Measurements from ENCODE around the gene LMCD1.
A peak's percentile ranks its signal among the peaks of the same experiment; 100 is the strongest.

The LMCD1 gene

DNA sequence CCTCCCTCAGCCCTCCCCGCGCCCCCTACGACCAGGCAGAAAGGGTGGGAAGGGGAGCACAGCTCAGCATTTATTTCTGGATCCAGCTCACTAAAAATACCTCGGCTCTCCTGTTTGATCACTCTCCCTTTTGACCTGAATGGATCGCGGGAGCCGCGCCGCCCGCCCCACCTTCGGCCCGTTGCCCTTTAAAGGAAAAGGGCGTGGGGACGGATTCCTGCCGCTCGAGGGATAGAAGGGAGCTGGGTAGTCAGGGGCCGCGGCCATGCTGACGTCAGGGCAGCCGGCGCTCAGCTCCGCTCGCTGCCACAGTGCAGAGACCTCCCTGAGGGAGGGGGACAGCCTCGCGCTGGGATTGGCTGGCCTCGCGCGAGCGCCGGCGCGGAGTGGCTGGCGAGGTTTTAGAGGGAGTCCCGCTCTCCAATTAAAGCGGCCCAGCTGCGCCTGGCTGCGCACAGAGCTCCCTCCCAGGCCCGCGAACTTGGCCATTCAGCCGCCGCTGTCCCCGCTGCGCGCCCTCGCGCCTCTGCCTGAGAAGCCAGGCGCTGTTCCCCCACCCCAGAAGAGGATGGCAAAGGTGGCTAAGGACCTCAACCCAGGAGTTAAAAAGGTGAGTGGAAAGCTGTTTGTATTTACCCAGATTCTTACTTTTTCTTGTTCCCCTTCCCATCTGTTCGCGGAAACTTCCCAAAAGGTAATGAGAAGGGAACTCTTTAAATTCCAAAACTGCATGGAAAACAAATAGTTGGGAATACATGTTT is at the start of gene LMCD1:
TSS of gene LMCD1 (plus strand) at position 453 of the 761 bp plus-strand sequence. CDS start at position 569, 116 bp downstream.
- peak; percentile 83 for DNase-seq

DNA sequence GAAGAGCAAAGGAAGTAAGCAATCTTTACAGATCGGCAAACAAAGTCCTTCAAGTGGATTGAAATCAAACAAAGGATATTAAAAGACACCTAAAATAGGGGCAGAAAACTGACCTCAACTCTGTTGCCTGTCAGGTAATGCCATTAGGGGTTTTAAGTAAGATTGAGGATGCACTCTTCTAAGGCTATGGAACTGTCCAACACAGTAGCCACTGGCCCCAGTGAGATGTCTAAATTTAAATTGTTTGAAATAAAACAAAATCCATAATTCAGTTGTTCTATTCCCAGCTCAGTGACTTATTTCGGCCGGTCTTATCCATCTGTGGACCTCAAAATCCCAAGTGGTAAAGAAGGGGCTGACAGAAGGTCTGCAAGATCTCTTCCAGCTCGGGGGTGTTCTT is 49.5 kb upstream of the LMCD1 start:
- no peak for DNase-seq

DNA sequence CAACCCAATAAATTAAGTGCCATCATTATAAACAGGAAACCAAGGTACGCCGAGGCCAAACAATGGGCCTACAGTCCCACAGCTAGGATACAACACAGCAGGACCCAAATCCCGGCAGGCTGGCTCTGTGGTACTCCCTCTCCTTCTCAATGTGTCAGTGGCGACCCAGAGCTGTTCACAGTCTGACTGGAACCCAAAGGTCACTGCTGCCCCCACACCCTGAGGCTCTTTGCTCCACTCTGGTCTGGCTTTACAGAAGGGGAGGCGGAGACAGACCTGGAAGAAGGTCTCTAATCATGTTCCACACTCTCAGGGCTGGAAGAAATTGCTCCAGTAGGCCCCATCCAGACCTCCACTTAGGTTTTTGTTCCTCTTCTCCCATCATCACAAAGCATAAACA is 48.5 kb upstream of the LMCD1 start:
- no peak for DNase-seq

DNA sequence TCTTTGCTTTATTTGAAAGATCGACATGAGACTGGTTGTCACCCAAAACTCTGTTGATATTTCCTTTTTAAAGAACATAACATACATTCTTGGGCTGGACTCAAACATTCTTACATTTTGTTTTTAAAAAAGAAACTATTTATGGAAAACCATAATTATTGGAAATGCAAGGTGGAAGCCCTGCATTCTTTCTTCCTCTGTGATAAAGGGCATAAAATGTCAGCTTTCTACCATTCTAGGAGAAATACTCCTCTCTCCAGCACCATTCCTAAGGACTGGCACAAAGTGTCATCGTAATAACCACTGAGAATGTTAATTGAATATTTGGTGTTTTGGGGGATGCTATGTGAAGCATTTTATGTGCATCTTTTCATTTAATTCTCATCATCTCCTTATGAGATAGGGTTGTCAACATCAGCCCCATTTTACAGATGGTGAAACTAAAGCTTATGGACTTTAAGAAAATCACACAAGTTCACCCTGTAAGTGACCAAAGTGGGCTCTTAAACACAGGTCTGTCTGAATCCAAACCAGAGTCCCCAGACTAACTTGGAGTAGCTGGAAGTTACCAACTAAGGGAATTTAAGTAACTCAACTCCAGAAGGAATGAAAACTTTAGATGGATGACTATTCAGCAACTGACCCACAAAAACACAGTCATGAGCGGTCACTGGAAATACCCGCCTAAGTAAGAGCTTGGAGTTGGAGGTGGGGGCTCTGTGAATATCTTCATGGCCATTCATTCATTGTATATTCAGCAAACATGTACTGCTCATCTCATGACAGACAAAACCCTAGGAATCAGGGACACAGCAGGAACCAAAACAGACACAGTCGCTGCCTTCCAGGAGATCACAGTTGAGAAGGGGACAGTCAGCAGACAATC is 45.9 kb upstream of the LMCD1 start:
- no peak for DNase-seq

DNA sequence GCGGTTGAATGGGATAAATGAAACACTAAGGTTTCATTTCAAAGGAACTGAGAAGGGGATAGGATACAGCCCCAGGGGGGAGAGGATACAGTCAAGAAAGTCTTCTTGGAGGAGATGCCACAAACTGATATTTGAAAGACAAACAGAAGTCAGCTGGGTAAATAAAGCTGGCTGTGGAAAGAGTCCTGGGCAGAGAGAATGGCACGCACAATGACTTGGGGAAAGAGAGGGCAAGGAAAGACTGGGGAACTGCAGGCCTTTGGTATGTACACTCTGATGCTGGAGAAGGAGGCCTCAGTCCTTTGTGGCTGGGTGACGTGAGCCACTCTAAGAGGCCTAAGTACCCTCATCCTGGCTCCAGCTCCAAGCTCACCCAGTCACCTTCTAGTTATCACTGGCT is 45.2 kb upstream of the LMCD1 start:
- DNase-seq = peak; percentile 54

DNA sequence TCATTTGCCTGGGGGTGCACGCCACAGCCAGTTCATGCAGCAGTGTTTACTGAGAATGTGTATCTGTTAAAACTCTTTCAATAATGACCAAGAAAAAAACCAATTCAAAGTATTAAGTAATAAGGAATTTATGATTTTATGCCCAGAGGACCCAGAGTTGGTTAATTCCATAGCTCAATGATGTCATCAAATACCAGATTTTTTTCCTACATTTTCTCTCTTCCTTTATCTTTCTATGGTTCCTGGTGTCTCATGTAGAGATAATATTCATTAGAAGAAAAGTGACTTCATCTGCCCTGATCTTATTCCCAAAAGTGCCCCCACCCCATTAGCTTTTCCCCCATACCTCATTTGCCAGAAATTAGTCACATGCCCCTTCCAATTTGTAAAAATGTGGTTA is 44.6 kb upstream of the LMCD1 start:
- DNase-seq = no peak

DNA sequence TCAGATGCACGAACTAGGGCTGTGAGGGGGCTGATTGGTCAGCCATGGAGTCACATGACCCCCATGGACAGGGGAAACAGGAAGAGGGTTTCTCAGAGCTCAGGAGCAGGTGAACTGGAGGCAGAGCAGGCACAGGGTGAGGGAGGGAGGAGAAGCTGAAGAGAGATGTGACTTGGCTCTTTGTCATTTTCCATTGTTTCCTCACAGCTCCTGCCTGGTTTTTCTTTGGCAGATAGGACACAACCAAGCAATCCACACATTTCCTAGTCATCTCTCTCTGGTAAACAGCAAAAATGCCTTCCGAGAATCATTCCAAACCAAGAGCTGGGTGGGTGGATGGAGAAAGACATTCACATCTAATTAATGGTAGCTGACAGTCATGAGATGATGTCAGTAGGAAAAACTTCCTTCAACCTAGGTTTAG is 43.4 kb upstream of the LMCD1 start:
- DNase-seq = no peak

DNA sequence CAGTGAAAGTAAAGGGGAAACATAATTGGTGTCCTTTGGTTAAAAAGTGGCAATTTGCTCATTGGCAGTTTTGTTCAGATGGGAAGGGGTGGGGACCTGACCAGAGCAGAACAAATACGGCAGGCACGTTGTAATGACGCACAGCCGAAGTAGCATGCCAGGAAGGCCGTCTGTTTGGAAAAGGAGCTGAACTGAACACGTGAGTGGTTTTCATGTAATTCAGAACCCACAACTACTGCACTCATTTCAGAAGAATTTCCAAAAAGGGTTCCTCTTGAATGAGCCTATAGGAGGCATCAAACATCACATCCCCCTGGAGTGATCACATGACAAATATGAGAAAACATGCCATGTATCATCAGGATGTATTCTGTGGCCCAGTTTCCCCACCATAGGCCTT is 42.9 kb upstream of the LMCD1 start:
- DNase-seq = no peak

- DNase-seq = no peak
These were observed 41.4 kb upstream of the LMCD1 start for GRCh38 chr3:8460050-8460708.

DNA sequence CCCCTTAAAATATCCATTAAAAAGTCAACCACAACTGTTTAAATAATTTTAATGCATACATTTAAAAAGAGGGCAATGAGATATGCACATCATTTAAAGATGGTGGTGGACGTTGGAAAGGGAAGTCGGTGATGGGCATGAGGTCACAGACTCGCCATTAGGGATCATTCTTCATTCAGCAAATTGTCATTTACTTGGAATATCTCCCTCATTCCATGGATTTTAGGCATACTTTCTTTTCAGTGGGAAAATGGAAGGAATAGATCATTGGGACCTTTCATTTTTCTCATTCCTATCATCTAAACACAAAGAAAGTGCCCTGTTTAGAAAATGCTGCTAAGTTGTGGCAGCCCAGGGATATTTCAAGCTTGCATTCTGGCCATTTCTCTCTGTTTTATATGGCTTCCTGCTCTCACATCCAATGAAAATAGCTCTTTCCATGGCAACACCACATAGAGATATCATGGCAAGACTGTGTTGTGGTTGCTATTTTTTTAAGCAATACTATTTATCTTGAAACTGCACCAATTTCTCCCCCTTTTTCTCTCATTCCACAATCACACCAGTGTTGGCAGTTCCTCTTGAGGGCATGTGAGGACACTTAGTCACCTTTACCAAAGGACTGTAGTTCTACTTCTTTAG is 40.7 kb upstream of the LMCD1 start:
- no peak for DNase-seq

- no peak for DNase-seq
These were observed 37.0 kb upstream of the LMCD1 start for GRCh38 chr3:8464668-8465067.

DNA sequence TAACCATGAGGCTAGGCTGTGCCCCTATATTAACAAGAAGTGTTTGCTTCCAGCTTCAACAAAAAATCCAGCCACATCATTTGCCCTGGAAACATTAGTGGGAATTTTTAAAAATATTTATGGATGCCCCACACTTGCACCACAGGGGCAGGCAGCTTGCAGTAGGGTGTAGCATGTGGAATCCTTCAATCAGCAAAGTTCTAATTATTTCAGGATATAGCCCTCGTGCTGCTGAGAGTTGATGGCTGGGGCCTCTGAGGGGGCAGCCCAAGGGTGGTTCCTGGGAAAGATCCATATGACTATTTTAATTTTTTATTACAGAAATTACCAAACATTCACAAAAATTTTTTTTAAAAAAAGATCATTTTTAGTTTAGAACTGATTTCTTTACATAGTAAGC is 35.1 kb upstream of the LMCD1 start:
- DNase-seq = no peak

- no peak for DNase-seq
These were observed 30.8 kb upstream of the LMCD1 start for GRCh38 chr3:8470801-8471200.

DNA sequence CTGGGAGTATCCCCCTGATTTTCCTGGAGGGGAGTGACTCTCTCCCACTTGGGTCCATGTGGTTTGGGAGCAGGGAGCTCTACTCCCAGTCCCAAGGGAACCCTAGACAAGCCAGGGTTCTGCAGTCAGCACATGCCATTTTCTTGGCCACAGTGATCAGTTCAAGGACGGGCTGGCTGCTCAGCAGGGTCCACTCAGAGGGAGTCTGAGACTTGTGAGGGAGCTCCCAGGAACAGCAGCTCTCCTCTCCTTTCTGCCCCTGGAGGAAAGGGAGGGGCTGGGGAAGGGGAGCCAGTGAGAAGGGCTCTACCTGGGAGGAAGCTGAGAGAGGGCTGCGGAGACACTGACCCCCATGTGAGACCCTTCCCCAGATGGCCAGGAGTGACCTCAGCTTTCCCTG is 29.1 kb upstream of the LMCD1 start:
- DNase-seq = no peak

- DNase-seq = no peak
These were observed 28.6 kb upstream of the LMCD1 start for GRCh38 chr3:8473029-8473428.

DNA sequence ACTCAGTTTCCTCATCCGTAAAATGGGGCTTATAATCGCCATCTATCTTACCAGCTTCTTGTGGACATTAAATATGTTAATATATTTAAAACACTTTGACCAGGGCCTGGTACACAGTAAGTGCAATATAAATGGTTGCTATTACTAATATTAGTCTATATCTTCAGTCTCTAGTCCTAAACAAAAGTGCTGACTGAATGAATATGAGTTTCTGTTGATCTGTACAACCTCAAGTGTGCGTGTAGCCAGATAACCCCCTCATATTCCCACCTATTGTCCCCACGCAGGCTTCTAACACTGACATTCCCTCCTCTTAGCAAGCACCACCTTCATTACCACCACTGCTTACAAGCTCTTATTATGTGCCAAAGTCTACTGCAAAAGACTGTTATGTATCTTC is 27.6 kb upstream of the LMCD1 start:
- DNase-seq = no peak

GRCh38 chr3:8474991-8475390 is 26.6 kb upstream of the LMCD1 start:
- DNase-seq = no peak

DNA sequence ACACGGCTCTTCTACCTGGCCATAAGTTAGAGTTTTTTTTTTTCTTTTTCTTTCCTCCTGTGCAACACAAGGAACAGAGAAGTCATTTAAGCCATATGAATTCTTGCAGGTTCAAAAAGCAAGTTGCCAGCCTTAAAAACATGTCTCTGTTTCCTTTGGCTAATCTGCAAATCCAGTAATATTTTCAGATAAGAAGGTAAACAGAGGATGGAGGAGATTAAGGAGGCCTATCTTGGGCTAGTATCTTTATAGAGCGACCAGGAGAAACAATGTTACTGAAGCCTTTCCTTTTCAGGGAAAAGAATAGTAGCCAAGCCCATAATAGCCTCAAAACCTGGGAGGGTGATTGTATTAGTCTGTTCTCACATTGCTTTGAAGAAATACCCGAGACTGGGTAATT is 20.9 kb upstream of the LMCD1 start:
- no peak for DNase-seq

- no peak for DNase-seq
These were observed 20.2 kb upstream of the LMCD1 start for GRCh38 chr3:8481380-8481779.

- no peak for DNase-seq
These were observed 19.4 kb upstream of the LMCD1 start for GRCh38 chr3:8482263-8482662.

GRCh38 chr3:8482960-8483665 is 18.5 kb upstream of the LMCD1 start:
- DNase-seq = no peak

DNA sequence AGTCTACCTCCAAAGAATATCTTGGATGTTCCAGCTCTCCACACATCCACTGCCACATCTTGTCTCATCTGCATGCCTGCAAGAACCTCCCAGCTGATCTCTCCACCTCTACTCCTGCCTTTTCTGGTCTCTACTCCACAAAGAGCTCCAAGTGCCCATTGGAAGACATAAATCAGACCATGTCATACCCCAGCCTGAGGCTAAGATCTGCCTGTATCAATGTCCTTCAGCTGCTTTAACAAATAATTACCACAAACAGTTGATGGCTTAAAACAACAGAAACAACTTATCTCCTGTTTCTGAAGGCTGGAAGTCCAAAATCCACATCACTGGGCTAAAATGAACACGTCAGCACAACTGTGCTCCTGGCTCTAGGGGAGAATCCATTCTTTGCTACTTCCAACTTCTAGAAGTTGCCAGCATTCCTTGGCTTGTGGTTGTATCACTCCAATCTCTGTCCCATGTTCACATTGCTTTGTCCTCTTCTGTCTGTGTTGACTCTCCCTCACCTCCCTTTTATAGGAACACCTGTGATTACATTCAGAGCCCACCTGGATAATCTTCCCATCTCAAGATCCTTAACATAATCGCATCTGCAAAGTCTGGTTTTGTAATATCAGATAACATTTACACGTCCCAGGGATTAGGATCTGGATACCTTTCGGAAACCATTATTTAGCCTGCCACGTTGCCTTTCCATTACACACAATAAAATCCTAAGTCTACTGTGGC is 17.0 kb upstream of the LMCD1 start:
- DNase-seq = no peak
